H1 (cell line): ENCODE results near the gene KHDC4. TPM values are rescaled to one million over a fixed set of nuclear protein-coding genes. Genes with fewer than 3 reads are reported as not detected.

Experiments used
- CTCF ChIA-PET: fragments of 300-600 bp; sonication (Branson Sonifier 250); formaldehyde crosslinking; loops from one replicate; lab custom pipeline; 2021; ENCODE audit not compliant: partially characterized antibody; lab: Charles Lee
- POLR2A ChIA-PET: fragments of 300-600 bp; sonication (Branson Sonifier 250); formaldehyde crosslinking; loops from one replicate; lab custom pipeline; 2021; ENCODE audit warnings: inconsistent platforms; ENCODE audit not compliant: partially characterized antibody; lab: Charles Lee
- DNase-seq, 2 experiments: peaks; one replicate each; pipeline versions ENCODE4 v3.0.0 to v3.0.0-alpha.2; 2010 to 2022; ENCODE audit warnings: low spot score in 2 of 2, low read depth in 1 of 2, mixed read lengths in 1 of 2
- FAIRE-seq: peaks from 2 replicates; lab custom pipeline; 2011; peaks lifted over from hg19 to GRCh38; lab: Jason Lieb, UNC
- H2AFZ ChIP-seq: 2 replicates; pipeline ENCODE4 v1.8.1; 2012; ENCODE audit warnings: low read length, inconsistent platforms
- H2AK5ac ChIP-seq: 2 replicates; pipeline ENCODE4 v1.6.1; 2013; ENCODE audit warnings: low read depth, low read length
- H2BK120ac ChIP-seq: replicated peaks from 2 replicates; pipeline ENCODE3; 2013; ENCODE audit warnings: low read depth, low read length, inconsistent platforms
- H2BK12ac ChIP-seq: 2 replicates; pipeline ENCODE4 v1.6.1; 2013; ENCODE audit warnings: low read depth, low read length
- H2BK15ac ChIP-seq: 2 replicates; pipeline ENCODE4 v1.6.1; 2013; ENCODE audit warnings: low read length
- H2BK20ac ChIP-seq: 2 replicates; pipeline ENCODE4 v1.6.1; 2013; ENCODE audit warnings: low read length
- H2BK5ac ChIP-seq: 2 replicates; pipeline ENCODE4 v1.6.1; 2013; ENCODE audit warnings: low read depth, low read length
- H3K14ac ChIP-seq: 2 replicates; pipeline ENCODE4 v1.6.1; 2013; ENCODE audit warnings: inconsistent platforms; ENCODE audit not compliant: insufficient read length
- H3K18ac ChIP-seq: 2 replicates; pipeline ENCODE4 v1.6.1; 2013; ENCODE audit warnings: low read length; ENCODE audit errors: extremely low read depth
- H3K23ac ChIP-seq: 2 replicates; pipeline ENCODE4 v1.6.1; 2013; ENCODE audit warnings: inconsistent platforms; ENCODE audit not compliant: insufficient read length
- H3K23me2 ChIP-seq: 2 replicates; pipeline ENCODE4 v1.6.1; 2013; ENCODE audit warnings: low read depth, low read length
- H3K27ac ChIP-seq: 2 replicates; pipeline ENCODE4 v1.6.1; 2011; ENCODE audit warnings: low read depth, low read length, inconsistent platforms
- H3K27me3 ChIP-seq, 4 experiments: replicated peaks in 1 of 4; 1 replicate in 1 of 4; 2 replicates in 3 of 4; pipeline versions ENCODE4 v1.6.1 to v1.8.1; 2011 to 2013; ENCODE audit warnings: low read length in 3 of 4, mild to moderate bottlenecking in 3 of 4, inconsistent platforms in 2 of 4, mixed read lengths in 2 of 4, moderate library complexity in 1 of 4; ENCODE audit not compliant: control insufficient read depth in 3 of 4, insufficient read depth in 3 of 4; ENCODE audit errors: extremely low read depth in 1 of 4
- H3K36me3 ChIP-seq, 4 experiments: 2 replicates each; pipeline versions ENCODE4 v1.6.1 to v1.8.1; 2011 to 2013; ENCODE audit warnings: mild to moderate bottlenecking in 4 of 4, low read length in 3 of 4, moderate library complexity in 2 of 4, control low read depth in 1 of 4, inconsistent platforms in 1 of 4; ENCODE audit not compliant: insufficient read depth in 4 of 4, control insufficient read depth in 2 of 4
- H3K4ac ChIP-seq: replicated peaks from 2 replicates; pipeline ENCODE3; 2013; ENCODE audit warnings: low read length, low read depth, mixed read lengths, inconsistent platforms; ENCODE audit not compliant: insufficient read length
- H3K4me1 ChIP-seq, 4 experiments: replicated peaks in 1 of 4; 1 replicate in 1 of 4; 2 replicates in 3 of 4; pipeline versions ENCODE4 v1.6.1 to v1.8.1; 2011 to 2013; ENCODE audit warnings: low read length in 3 of 4, inconsistent platforms in 2 of 4, mixed read lengths in 1 of 4; ENCODE audit not compliant: insufficient read depth in 4 of 4, control insufficient read depth in 3 of 4
- H3K4me2 ChIP-seq, 2 experiments: 2 replicates each; pipeline versions ENCODE4 v1.6.1 to v1.8.1; 2011 to 2013; ENCODE audit warnings: low read depth in 2 of 2, low read length in 2 of 2, control low read depth in 1 of 2, inconsistent platforms in 1 of 2, mild to moderate bottlenecking in 1 of 2; ENCODE audit not compliant: insufficient read depth in 1 of 2
- H3K4me3 ChIP-seq, 4 experiments: fragments of 200-600, 300-600 bp in 1 of 4; sonication (generic), shearing (Covaris generic), sonication (Bioruptor Twin) in 1 of 4; 2 replicates each; pipeline versions ENCODE4 v1.5.1 to v1.8.1; 2011 to 2016; ENCODE audit warnings: low read length in 4 of 4, low read depth in 3 of 4, control low read depth in 2 of 4, inconsistent platforms in 2 of 4, mild to moderate bottlenecking in 2 of 4, mixed read lengths in 1 of 4, moderate library complexity in 1 of 4; ENCODE audit not compliant: insufficient read depth in 2 of 4; ENCODE audit errors: extremely low read depth in 1 of 4
- H3K56ac ChIP-seq: replicated peaks from 2 replicates; pipeline ENCODE3; 2013; ENCODE audit warnings: low read depth, mild to moderate bottlenecking, mixed read lengths, low read length, inconsistent platforms; ENCODE audit not compliant: insufficient read length
- H3K79me1 ChIP-seq: 2 replicates; pipeline ENCODE4 v1.6.1; 2013; ENCODE audit warnings: low read depth, low read length, control low read depth
- H3K79me2 ChIP-seq, 2 experiments: 2 replicates each; pipeline versions ENCODE4 v1.6.1 to v1.8.1; 2012 to 2013; ENCODE audit warnings: low read length in 2 of 2, mild to moderate bottlenecking in 2 of 2, inconsistent platforms in 1 of 2; ENCODE audit not compliant: insufficient read depth in 2 of 2, control insufficient read depth in 1 of 2
- H3K9ac ChIP-seq, 4 experiments: replicated peaks in 1 of 4; 1 replicate in 1 of 4; 2 replicates in 3 of 4; pipeline versions ENCODE4 v1.6.1 to v1.8.1; 2011 to 2013; ENCODE audit warnings: low read depth in 3 of 4, low read length in 3 of 4, control low read depth in 2 of 4, mild to moderate bottlenecking in 2 of 4, moderate library complexity in 2 of 4, inconsistent platforms in 1 of 4; ENCODE audit errors: extremely low read depth in 1 of 4
- H3K9me3 ChIP-seq, 2 experiments: 2 replicates each; pipeline versions ENCODE4 v1.6.1 to v1.8.1; 2012 to 2013; ENCODE audit warnings: mild to moderate bottlenecking in 2 of 2, moderate library complexity in 2 of 2, control low read depth in 1 of 2, inconsistent platforms in 1 of 2, low read depth in 1 of 2, low read length in 1 of 2, mixed read lengths in 1 of 2; ENCODE audit not compliant: insufficient read depth in 2 of 2
- H4K20me1 ChIP-seq, 2 experiments: replicated peaks in 1 of 2; 2 replicates each; pipeline versions ENCODE3 to v1.8.1; 2011 to 2013; ENCODE audit warnings: inconsistent platforms in 2 of 2, low read length in 2 of 2, mild to moderate bottlenecking in 1 of 2; ENCODE audit not compliant: insufficient read depth in 2 of 2, control insufficient read depth in 1 of 2
- H4K5ac ChIP-seq: 2 replicates; pipeline ENCODE4 v1.6.1; 2013; ENCODE audit warnings: low read length, low read depth, mixed read lengths, inconsistent platforms; ENCODE audit not compliant: insufficient read length
- H4K8ac ChIP-seq: 2 replicates; pipeline ENCODE4 v1.8.0; 2013; ENCODE audit warnings: mild to moderate bottlenecking, moderate library complexity, low read length, inconsistent platforms; ENCODE audit not compliant: insufficient read depth; ENCODE audit errors: extremely low read depth
- H4K91ac ChIP-seq: replicated peaks from 2 replicates; pipeline ENCODE3; 2013; ENCODE audit warnings: low read length, mixed read lengths, inconsistent platforms; ENCODE audit not compliant: insufficient read length
- CTCF ChIP-seq, 3 experiments: IDR thresholded peaks; 1 replicate in 2 of 3; 2 replicates in 1 of 3; pipeline versions ENCODE4 v1.5.1 to v1.6.1; 2011; ENCODE audit warnings: low read length in 3 of 3, mild to moderate bottlenecking in 3 of 3, inconsistent platforms in 2 of 3, low read depth in 1 of 3, moderate library complexity in 1 of 3; ENCODE audit not compliant: insufficient read depth in 1 of 3; ENCODE audit errors: control extremely low read depth in 1 of 3
- JUN ChIP-seq: IDR thresholded peaks from 2 replicates; pipeline ENCODE4 v1.6.1; 2011; ENCODE audit warnings: low read depth, mild to moderate bottlenecking, improper control_type of control experiment, low read length
- RBBP5 ChIP-seq: IDR thresholded peaks from 2 replicates; pipeline ENCODE4 v1.7.1; 2012; ENCODE audit warnings: low read depth, mild to moderate bottlenecking, inconsistent platforms, low read length, moderate library complexity, borderline replicate concordance
- whole genome bisulfite sequencing, 2 experiments: shearing (Covaris generic) in 1 of 2; methylation state at CpG; one replicate each; pipeline versions ENCODE4 v1.1.6 to v1.1.7; 2013 to 2015; ENCODE audit warnings: low lambda C conversion rate in 2 of 2, mixed read lengths in 2 of 2, inconsistent platforms in 1 of 2, low coverage in 1 of 2, missing lambda C conversion rate in 1 of 2; ENCODE audit not compliant: insufficient replicate concordance in 2 of 2, insufficient coverage in 1 of 2, insufficient read length in 1 of 2; ENCODE audit errors: extremely low coverage in 1 of 2, missing lambda C conversion rate in 1 of 2; 5-methylcytosine and 5-hydroxymethylcytosine counted together
- polyA plus RNA-seq, 7 experiments: library from polyadenylated mRNA; depleted of rRNA in 3 of 7; stranded (reverse) in 5 of 7; unstranded in 2 of 7; fragments of >200 nt in 5 of 7; fragments of 200-250 nt in 2 of 7; gene quantifications; 1 replicate in 5 of 7; 2 replicates in 1 of 7; 4 replicates in 1 of 7; pipeline versions ENCODE4 v1.2.1 to v1.2.3, GENCODE V29; 2011 to 2013; ENCODE audit warnings: missing spikeins in 2 of 7, mixed read lengths in 2 of 7
- total RNA-seq: library from RNA; stranded (reverse); fragmentation: NEBNext Ultra II Directional; extraction: Animal tissue kit (Norgen Biotek cat#: 25700); gene quantifications from 2 replicates; pipeline ENCODE4 v1.2.1, GENCODE V29; 2021

Gene KHDC4
- total and polyA plus RNA-seq, 2 of the 8 experiments (the other 6 are each of a cell fraction or from before 2014, with no cell fraction given): 56.6 to 81.1 TPM

DNA sequence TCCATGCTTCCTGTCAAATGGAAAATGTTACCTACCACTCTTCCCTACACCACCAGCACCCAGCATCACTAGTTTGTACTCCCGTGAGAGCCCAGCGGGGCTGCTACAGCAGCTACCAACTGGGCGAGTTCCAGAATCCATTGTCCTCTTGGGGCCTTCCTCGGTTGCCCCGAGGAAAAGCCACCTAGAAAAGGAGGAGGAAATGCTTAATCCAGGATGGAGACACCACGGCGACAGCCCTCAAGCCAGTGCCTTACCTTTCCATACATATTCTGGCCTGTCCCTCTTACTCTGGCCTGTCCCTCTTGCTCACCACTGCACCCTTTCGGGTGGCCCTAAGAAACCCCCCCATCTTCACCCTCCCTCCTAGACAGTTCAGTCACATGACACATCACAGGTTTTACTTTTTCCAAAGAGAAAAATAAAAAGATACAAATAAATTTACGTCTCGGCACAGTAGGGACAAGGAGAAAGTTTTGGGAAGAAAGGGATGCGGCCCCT, 23.5 kb downstream of the KHDC4 start:
- POLR2A ChIA-PET: interaction anchor here (0.7 to 1.9 kb wide), 8 partner anchors 12 to 136 kb away, joined by 3 to 5 read pairs (median 3); partner anchors contain the start of genes KHDC4 and SYT11

More for the DNA sequence above, 23.5 kb downstream of the KHDC4 start:
- TF ChIP-seq JUN: no peak
- TF ChIP-seq CTCF (IDR thresholded peaks at IDR 0.05; ENCODE audit: control extremely low read depth in 1 of 3, insufficient read depth in 1 of 3, low read depth in 1 of 3, low read length in 3 of 3): peak in 1 of 3 experiments; percentile 7; a peak in 1 of 4 replicates
- TF ChIP-seq RBBP5: peak; percentile 38; the same call in 1 of the 2 replicates
- Histone ChIP-seq H4K5ac (no peak overlapping the region), H3K79me1 (no peaks in the 10 kb centered on the region; the same call in 1 of the 2 replicates), H3K36me3 (peaks cover 15 to 63% (median 31%) of the 10 kb centered on the region in 4 experiments), H3K4me3 (peak overlapping the region; percentile 68 to 87 (median 74)), H4K20me1 (peaks cover 0 to 2% of the 10 kb centered on the region in 2 experiments), H3K23me2 (peaks cover 3% of the 10 kb centered on the region; the same call in 1 of the 2 replicates), H3K4ac (no peak overlapping the region), H3K23ac (no peak overlapping the region), H3K79me2 (peaks cover 0 to 11% of the 10 kb centered on the region in 2 experiments; a peak in 1 of 4 replicates), H2AFZ (no peak overlapping the region), H3K27me3 (no peaks in the 10 kb centered on the region), H2BK5ac (no peak overlapping the region), H3K9me3 (no peaks in the 10 kb centered on the region), H2BK12ac (no peak overlapping the region), H2BK15ac (no peak overlapping the region), H2BK120ac (no peak overlapping the region), H3K9ac (peak overlapping the region in 2 of 4 experiments; percentile 16 to 22; a peak in 6 of 7 replicates), H4K91ac (no peak overlapping the region), H2BK20ac (no peak overlapping the region), H3K18ac (no peak overlapping the region; the same call in 1 of the 2 replicates), H3K56ac (no peak overlapping the region), H3K14ac (no peak overlapping the region), H2AK5ac (no peak overlapping the region), H4K8ac (no peak overlapping the region), H3K27ac (no peak overlapping the region), H3K4me2 (peak overlapping the region; percentile 70 to 96), H3K4me1 (peaks cover 0 to 3% (median 1%) of the 10 kb centered on the region in 4 experiments; a peak in 2 of 7 replicates)
- no peak for FAIRE-seq
- 20% methylated on average over 9 of the region's 11 CpGs; no CpG with 5 or more reads in 1 of the 2 experiments for WGBS, 2 experiments
- peak in 1 of 2 experiments; percentile 55 for DNase-seq
- CTCF ChIA-PET: interaction anchor here (1.1 kb wide), 1 partner anchor 57 kb away, joined by 3 read pairs; no protein-coding TSS in a partner anchor
